HEK293T (cell line): Measurements from ENCODE around the gene FBXL7.

Source experiments
- BHLHE40 ChIP-seq: fragments of 450-650 bp; IDR thresholded peaks from 2 replicates; pipeline ENCODE4 v1.6.1; 2016; ENCODE audit warnings: mild to moderate bottlenecking, moderate library complexity, borderline replicate concordance
- CTBP1 ChIP-seq: fragments of 450-650 bp; IDR thresholded peaks from 2 replicates; pipeline ENCODE4 v1.6.1; 2016; ENCODE audit warnings: borderline replicate concordance
- ELF4 ChIP-seq: fragments of 450-650 bp; IDR thresholded peaks from 2 replicates; pipeline ENCODE4 v1.6.1; 2017; ENCODE audit warnings: antibody characterized with exemption
- FOXK2 ChIP-seq: fragments of 450-650 bp; IDR thresholded peaks from 2 replicates; pipeline ENCODE4 v1.6.1; 2016; ENCODE audit warnings: mild to moderate bottlenecking
- SUZ12 ChIP-seq: fragments of 450-650 bp; IDR thresholded peaks from 2 replicates; pipeline ENCODE4 v1.6.1; 2016; ENCODE audit warnings: mild to moderate bottlenecking
- TARDBP ChIP-seq: fragments of 450-650 bp; IDR thresholded peaks from 2 replicates; pipeline ENCODE4 v1.6.1; 2016

GRCh38 chr5:15837551-15838289 lies 337.7 kb downstream of the FBXL7 start:
- TF ChIP-seq BHLHE40, result no peak
- no peak for TF ChIP-seq TARDBP
- TF ChIP-seq SUZ12, result no peak
- no peak for TF ChIP-seq CTBP1
- TF ChIP-seq ELF4, result no peak
- no peak for TF ChIP-seq FOXK2
